Stimulated activated CD8-positive, alpha-beta memory T cell treated with anti-CD3 and anti-CD28 coated beads, Interleukin-15, amount 100 ng/mL, for 1 hour (primary cell): ENCODE measurements around the gene ZNF750.

Experiments used
- DNase-seq: peaks from one replicate; pipeline ENCODE4 v3.0.0-alpha.2; 2020; ENCODE audit warnings: low read depth

ZNF750 gene

GRCh38 chr17:82839617-82840292, at the start of gene ZNF750:
ZNF750 (minus strand) TSS chr17:82840022; CDS start chr17:82832454, 7,568 bp downstream.
- DNase-seq = no peak

DNA sequence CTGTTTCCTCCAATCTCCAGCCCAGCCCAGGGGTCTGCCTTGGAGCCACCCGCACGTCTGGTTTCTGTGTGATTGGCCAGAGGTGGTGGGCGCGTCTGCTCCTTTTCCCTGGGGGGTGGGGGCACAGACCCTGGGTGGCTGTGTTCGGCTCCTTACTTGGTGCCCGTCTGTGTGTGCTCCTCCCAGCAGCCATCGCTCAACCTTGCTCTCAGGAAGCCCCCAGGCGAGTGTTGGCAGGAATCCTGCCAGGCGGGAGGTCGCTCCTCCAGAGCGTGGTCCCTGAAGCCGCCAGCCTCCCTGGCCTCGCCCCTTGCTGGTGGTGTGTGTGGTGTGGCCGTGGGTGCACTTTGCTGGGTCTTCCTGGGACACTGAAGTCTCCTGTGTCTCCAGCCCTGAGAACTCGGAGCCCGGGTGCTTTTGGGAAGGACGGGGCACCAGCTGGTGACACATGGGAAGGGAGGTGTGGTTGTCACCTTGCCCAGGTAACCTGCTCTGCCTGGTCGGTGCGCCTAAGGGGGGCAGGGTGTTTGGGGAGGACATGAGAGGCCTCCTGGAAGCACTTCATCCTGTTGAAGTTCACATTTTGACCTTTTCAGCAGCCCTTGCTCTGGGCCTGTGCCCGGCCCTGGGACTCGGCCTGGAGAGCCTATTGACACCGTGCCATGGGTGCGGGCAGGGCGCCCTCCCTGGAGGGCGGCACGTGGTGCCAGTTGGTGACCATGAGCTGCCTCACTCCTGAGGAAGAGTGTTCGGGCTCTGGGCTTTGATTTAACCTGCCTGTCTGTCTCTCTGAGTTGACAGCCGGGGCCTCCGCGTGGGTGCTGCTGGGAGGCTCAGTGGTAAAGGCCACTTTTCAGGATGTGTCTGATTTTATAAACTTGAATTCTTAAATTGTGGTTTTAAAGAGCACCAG, 49.0 kb upstream of the ZNF750 start:
- DNase-seq = no peak

- DNase-seq = no peak
Observed at GRCh38 chr17:82887255-82888164, 47.7 kb upstream of the ZNF750 start.

- DNase-seq = no peak
Observed at GRCh38 chr17:82884970-82885353, 45.1 kb upstream of the ZNF750 start.

DNA sequence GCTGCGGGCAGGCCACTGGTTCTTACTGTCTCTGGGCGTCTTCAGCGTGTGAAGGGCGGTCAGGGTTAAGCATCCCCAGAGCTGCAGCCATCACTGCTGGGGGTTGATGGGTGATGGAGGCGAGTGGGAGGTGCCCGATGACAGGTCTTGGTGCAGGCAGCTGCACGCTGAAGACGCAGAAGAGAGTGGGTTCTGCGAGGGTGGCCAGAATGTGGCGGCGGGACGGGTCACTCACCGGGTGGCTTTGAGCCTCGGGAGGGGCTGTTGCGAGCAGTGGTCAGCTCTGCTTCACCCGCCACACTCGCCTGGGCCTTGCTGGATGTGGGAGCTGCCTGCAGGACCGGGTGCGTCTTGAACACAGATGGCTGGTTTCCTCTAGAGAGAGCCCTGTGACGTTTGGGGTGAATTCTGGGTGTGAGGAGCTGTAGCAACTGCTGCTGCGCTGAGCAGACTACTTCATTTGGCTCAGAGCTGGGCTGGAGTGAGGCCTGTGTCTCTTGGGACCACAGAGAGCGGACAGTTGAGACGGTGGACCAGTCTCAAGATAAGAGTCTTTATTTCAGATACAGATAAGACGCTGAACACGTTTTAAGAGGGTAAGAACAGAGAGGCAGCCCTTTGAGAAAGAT, 44.6 kb upstream of the ZNF750 start:
- no peak for DNase-seq

- DNase-seq = no peak
Observed at GRCh38 chr17:82883419-82884031, 43.7 kb upstream of the ZNF750 start.

DNA sequence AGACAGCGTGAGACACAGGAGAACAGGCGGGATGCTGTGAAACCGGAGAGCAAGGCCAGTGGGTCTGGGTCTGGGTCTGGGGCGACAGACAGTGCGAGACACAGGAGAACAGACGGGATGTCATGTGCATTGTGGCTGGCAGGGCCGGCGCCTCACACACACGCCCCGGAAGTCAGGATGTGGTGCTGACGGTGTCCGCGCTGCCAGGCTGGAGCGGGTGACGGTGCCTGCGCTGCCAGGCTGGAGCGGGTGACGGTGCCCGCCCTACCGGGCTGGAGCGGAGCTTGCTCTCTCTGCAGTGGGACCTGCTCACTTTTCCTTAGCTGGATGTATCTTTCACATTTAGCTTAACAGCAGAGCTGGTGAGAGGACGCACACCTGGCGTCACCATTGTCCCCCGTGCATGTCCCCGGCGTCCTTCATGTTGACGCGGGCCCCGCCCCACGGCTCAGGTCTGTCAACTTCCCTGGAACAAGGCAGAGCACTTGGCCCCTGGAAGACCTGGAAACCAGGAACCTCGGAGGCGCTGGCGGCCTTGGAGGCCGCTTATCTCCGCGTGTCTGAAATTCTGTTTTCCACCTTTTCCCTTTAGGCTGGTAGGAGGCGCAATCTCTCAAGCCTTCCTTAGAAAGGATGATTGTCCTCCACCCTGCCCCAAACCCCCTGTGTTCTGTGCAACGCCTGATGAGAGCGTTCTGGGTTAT, 43.0 kb upstream of the ZNF750 start:
- DNase-seq = peak; percentile 54

- no peak for DNase-seq
Observed at GRCh38 chr17:82881900-82882714, 42.3 kb upstream of the ZNF750 start.

DNA sequence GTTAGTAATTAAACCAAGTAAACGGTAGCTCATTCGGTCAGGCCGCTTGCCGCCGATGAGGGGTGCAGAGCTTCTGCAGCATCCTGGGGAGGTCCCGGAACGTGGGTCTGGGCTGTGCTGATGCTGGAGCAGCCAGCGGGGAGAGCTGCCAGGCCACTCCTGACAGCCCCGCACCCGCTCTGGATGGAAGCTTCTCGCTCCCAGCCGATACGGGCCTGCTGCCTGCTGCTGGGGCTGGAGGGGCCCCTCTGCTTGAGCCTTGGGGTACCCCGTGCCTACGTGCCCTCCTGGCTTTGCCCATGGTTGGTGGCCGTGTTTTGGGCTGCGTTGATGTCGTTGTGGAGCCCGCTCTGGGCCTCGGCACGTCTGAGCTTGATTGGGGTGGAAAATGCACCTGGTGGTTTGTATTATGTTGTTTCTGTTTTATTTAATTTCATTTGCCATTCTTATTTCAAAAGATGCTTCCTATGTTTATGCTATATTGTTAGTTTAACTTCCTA, 41.6 kb upstream of the ZNF750 start:
- DNase-seq = no peak

- DNase-seq = no peak
Observed at GRCh38 chr17:82880620-82881323, 41.0 kb upstream of the ZNF750 start.

GRCh38 chr17:82879241-82879640, 39.4 kb upstream of the ZNF750 start:
- no peak for DNase-seq

DNA sequence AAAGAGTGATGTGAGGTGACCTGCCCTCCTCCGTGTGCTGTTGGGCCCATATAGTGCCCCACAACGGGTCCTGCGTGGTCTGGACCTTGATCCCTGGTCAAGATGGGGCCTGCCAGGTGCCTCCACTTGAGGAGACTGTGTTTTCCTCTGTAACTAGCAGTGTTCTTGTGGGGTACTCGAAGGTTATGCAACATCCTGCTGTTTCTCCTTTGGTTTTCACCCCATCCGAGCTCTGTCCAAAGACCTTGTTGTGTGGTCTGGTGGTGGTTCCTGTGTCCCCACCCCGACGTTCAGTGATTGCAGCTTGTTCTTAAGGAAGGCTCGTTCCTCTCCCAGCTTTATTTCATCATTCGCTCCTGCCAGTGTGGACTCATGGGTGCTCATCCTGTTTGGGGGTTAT, 38.7 kb upstream of the ZNF750 start:
- DNase-seq = no peak

- no peak for DNase-seq
Observed at GRCh38 chr17:82876602-82877379, 37.0 kb upstream of the ZNF750 start.

DNA sequence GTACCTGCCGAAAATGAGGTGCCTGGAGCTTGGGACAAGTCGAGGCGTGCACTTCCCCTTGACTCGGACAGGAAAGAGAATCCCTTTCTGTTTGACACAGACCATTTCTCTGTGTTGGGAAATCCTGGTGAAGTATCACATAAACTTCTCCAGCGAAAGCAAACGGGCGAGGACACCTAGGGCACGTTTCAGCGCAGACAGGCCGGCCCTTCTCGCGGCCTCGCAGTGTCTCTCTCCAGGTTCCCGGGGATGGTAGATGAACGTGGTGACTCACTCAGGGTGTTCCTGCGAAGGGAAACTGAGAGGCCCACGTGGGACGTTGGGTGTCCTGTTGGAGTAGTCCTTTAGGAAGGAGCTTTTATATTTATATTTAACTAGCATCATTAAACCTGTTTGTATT, 36.3 kb upstream of the ZNF750 start:
- DNase-seq = no peak

GRCh38 chr17:82875407-82875856, 35.6 kb upstream of the ZNF750 start:
- DNase-seq = no peak

DNA sequence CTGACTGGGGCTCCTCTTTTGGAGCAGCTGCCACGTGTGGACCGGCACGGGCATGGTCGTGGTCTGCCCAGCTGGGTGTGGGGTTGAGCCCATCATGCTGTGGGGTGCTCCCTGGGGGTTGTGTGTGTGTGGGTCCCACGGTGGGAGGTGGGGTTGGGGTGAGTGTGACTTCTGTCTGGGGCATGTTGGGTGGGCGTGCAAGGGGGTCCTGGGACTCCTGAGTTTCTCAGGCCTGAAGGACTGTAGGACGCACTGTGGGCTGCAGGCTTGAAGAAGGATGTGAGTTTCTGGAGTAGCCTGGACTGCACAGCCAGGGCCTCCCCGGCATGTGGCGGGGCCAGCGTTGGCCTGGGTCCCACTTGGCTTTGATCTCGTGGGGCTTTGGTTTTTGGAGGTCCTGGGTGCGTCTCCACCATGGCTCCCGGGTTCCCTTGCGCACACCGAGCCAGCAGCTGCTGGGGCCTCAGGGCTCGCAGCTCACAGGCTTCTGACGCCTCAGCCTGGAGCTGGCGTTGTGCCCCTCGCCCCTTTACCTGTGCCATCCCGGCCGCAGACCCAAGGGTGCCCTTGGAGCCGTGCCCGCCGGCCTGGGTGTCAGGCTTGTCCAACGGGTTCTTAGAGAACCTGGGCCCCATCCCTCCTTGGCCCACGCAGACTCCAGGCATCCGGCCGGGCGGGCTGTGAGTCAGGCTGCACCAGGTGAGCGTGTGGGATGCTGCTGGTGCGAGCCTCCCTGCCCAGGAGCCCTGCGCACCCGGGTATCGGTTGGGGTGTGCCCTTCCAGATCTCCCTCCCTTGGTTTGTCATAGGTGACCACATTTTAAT, 34.4 kb upstream of the ZNF750 start:
- no peak for DNase-seq

DNA sequence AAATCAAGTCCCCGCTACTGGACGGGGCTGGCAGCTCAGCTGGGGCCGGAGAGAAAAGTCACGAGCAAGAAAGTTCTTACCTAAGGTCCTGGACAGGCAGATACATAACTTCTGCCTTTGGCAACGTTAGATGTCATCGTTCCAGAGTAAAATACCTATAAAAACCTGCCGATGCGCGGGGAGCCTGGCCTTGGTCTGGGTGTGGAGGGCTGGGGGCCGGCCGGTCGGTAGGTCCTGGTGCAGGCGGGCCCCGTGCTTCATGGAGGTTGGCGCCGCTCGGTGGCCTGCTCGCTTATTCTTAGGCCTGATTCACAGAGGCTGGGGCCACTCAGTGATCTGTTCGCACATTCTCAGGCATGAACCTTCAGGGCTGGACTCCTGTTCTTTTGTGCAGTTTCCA, 33.7 kb upstream of the ZNF750 start:
- no peak for DNase-seq
